KMS-11 (cell line): Measurements from ENCODE around the gene TANC1.
A peak's percentile ranks its signal among the peaks of the same experiment; 100 is the strongest.

Experiments used
- H2AFZ ChIP-seq: fragments of 200-600 bp; sonication (generic); 2 replicates; pipeline ENCODE4 v1.6.1; 2016; ENCODE audit warnings: antibody characterized with exemption, mixed run types, low read depth
- H3K27ac ChIP-seq: fragments of 200-600 bp; sonication (generic); 2 replicates; pipeline ENCODE4 v1.6.1; 2016; ENCODE audit warnings: mild to moderate bottlenecking, mixed run types
- H3K27me3 ChIP-seq: fragments of 200-600 bp; sonication (generic); 2 replicates; pipeline ENCODE4 v1.6.1; 2017; ENCODE audit warnings: mild to moderate bottlenecking, low read depth, mixed run types, moderate library complexity; ENCODE audit not compliant: insufficient read depth
- H3K36me3 ChIP-seq: fragments of 200-600 bp; sonication (generic); 2 replicates; pipeline ENCODE4 v1.6.1; 2017; ENCODE audit warnings: mild to moderate bottlenecking, mixed run types; ENCODE audit not compliant: insufficient read depth
- H3K4me1 ChIP-seq: fragments of 200-600 bp; sonication (generic); 2 replicates; pipeline ENCODE4 v1.6.1; 2016; ENCODE audit warnings: mild to moderate bottlenecking, low read depth, mixed run types; ENCODE audit not compliant: poor library complexity, severe bottlenecking
- H3K4me2 ChIP-seq: fragments of 200-600 bp; sonication (generic); 2 replicates; pipeline ENCODE4 v1.7.0; 2016; ENCODE audit warnings: mild to moderate bottlenecking, mixed run types
- H3K4me3 ChIP-seq: fragments of 200-600 bp; sonication (generic); IDR thresholded peaks from 2 replicates; pipeline ENCODE4 v1.6.1; 2017; ENCODE audit warnings: low read depth, low read length, mixed read lengths; ENCODE audit not compliant: insufficient read depth
- H3K79me2 ChIP-seq: fragments of 200-600 bp; sonication (generic); 2 replicates; pipeline ENCODE4 v1.6.1; 2016; ENCODE audit warnings: low read depth, mixed run types; ENCODE audit not compliant: insufficient read depth
- H3K9ac ChIP-seq: fragments of 200-600 bp; sonication (generic); 2 replicates; pipeline ENCODE4 v1.6.1; 2016; ENCODE audit warnings: mild to moderate bottlenecking, mixed run types
- H4K20me1 ChIP-seq: fragments of 200-600 bp; sonication (generic); 2 replicates; pipeline ENCODE4 v1.6.1; 2016; ENCODE audit warnings: mild to moderate bottlenecking, mixed run types; ENCODE audit not compliant: insufficient read depth
- TF ChIP-seq, protein P1 (sequence below): fragments of 200-600 bp; sonication (generic); conservative IDR thresholded peaks from 2 replicates; pipeline ENCODE4 v1.6.1; 2017; ENCODE audit warnings: low read depth, mild to moderate bottlenecking, antibody characterized with exemption, low read length, moderate library complexity, mixed read lengths

TANC1 gene

DNA sequence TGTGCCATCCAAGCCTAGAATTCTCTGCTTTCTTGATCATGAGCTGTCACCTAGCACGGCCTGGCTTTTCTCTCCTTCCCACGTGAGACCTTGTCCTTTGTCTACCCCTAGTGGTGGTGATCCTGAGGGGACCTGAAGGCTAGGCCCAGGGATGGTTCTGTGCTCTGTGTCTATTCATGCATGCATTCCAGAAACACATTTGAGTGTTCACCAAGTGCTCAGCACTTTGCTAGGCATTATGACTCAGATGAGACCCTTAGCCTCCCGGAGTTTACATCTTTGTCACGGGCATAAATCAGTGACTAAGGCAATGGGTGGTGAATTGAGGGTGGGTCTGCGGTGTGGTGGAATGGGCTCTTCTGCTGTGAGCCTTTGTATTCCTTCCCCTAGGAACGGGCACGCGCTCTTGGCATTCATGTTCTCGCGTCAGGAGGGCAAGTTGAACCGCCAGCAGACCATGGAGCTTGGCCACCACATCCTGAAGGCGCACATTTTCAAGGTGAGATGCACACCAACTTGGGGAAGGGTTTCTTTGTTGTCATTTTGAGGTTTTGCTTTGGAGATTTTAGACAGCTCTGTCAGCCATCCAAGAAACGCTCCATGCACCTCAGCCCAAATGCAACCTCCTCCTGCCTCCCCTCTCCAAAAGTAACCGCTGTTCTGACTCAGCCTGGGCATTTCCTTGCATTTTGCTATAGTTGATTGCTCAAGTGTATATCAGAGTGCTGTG lies 217.1 kb downstream of the TANC1 start:
- no peak overlapping the region for H2AFZ ChIP-seq
- no peak overlapping the region for H3K9ac ChIP-seq
- H3K79me2 ChIP-seq: no peaks in the 10 kb centered on the region
- H3K4me3 ChIP-seq: no peak overlapping the region
- no peaks in the 10 kb centered on the region for H4K20me1 ChIP-seq
- no peaks in the 10 kb centered on the region for H3K27me3 ChIP-seq
- no peaks in the 10 kb centered on the region for H3K4me1 ChIP-seq
- TF ChIP-seq, protein P1, sequence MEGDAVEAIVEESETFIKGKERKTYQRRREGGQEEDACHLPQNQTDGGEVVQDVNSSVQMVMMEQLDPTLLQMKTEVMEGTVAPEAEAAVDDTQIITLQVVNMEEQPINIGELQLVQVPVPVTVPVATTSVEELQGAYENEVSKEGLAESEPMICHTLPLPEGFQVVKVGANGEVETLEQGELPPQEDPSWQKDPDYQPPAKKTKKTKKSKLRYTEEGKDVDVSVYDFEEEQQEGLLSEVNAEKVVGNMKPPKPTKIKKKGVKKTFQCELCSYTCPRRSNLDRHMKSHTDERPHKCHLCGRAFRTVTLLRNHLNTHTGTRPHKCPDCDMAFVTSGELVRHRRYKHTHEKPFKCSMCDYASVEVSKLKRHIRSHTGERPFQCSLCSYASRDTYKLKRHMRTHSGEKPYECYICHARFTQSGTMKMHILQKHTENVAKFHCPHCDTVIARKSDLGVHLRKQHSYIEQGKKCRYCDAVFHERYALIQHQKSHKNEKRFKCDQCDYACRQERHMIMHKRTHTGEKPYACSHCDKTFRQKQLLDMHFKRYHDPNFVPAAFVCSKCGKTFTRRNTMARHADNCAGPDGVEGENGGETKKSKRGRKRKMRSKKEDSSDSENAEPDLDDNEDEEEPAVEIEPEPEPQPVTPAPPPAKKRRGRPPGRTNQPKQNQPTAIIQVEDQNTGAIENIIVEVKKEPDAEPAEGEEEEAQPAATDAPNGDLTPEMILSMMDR: 0 out of 2 replicates have a peak, but pooled peaks have one; percentile 25
- no peaks in the 10 kb centered on the region for H3K36me3 ChIP-seq
- no peak overlapping the region for H3K27ac ChIP-seq
- H3K4me2 ChIP-seq: no peak overlapping the region

GRCh38 chr2:159186462-159186861 lies 218.0 kb downstream of the TANC1 start:
- H3K9ac ChIP-seq: no peak overlapping the region
- no peaks in the 10 kb centered on the region for H4K20me1 ChIP-seq
- H3K27ac ChIP-seq: no peak overlapping the region
- H3K4me1 ChIP-seq: no peaks in the 10 kb centered on the region
- H3K4me3 ChIP-seq: no peak overlapping the region
- H3K36me3 ChIP-seq: no peaks in the 10 kb centered on the region
- no peaks in the 10 kb centered on the region for H3K79me2 ChIP-seq
- no peak overlapping the region for H3K4me2 ChIP-seq
- TF ChIP-seq, protein P1: no peak
- H3K27me3 ChIP-seq: no peaks in the 10 kb centered on the region
- no peak overlapping the region for H2AFZ ChIP-seq

DNA sequence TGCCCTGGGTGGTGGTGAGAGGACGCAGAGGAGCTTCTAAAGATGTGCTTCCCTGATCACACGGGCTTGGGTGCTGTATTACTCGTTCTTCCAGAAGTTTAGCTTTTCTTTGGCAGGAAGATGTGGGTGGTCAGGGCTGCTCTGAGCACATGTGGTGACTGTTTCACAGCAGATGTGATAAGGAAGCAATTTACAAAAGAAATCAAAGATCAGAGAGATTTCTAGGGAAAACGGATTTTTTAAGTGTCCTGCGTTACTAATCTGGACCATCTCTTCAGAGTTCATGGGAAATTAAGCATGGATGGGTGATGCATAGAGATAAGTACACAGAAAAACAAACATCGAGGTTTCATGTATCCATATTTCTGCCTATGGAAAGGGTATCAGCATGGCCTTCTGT lies 218.7 kb downstream of the TANC1 start:
- H4K20me1 ChIP-seq: no peaks in the 10 kb centered on the region
- no peaks in the 10 kb centered on the region for H3K27me3 ChIP-seq
- no peak overlapping the region for H3K4me2 ChIP-seq
- no peak overlapping the region for H3K4me3 ChIP-seq
- H3K4me1 ChIP-seq: no peaks in the 10 kb centered on the region
- no peak overlapping the region for H3K27ac ChIP-seq
- H3K36me3 ChIP-seq: no peaks in the 10 kb centered on the region
- no peak overlapping the region for H3K9ac ChIP-seq
- no peak overlapping the region for H2AFZ ChIP-seq
- TF ChIP-seq, protein P1: no peak
- H3K79me2 ChIP-seq: no peaks in the 10 kb centered on the region

- Histone ChIP-seq H3K9ac (no peak overlapping the region), H3K4me1 (no peaks in the 10 kb centered on the region), H3K27ac (no peak overlapping the region), H3K4me2 (no peak overlapping the region), H3K4me3 (no peak overlapping the region), H3K79me2 (no peaks in the 10 kb centered on the region), H2AFZ (no peak overlapping the region), H3K36me3 (no peaks in the 10 kb centered on the region), H4K20me1 (no peaks in the 10 kb centered on the region), H3K27me3 (no peaks in the 10 kb centered on the region)
- TF ChIP-seq, protein P1: no peak
These were observed 220.0 kb downstream of the TANC1 start for GRCh38 chr2:159188449-159188848.
